Nephron (organoid): Measurements from ENCODE around the gene DCPS.
"Not testable (repeated sequence)": the region's sequence is repeated elsewhere in the genome, so short reads cannot be mapped to it uniquely, and the experiment has no call there.

ENCODE experiments used
- H3K27ac Mint-ChIP-seq, 3 experiments: 2 replicates each; pipeline ENCODE4 v1.8.0; 2020; ENCODE audit warnings: mixed read lengths in 3 of 3, mild to moderate bottlenecking in 2 of 3, moderate library complexity in 1 of 3
- H3K27me3 Mint-ChIP-seq: 2 replicates; pipeline ENCODE4 v1.8.0; 2021; ENCODE audit warnings: low read depth, mild to moderate bottlenecking, moderate library complexity, mixed read lengths
- H3K36me3 Mint-ChIP-seq: 2 replicates; pipeline ENCODE4 v1.8.0; 2020; ENCODE audit warnings: low read depth, mixed read lengths
- H3K4me1 Mint-ChIP-seq: 2 replicates; pipeline ENCODE4 v1.8.0; 2020; ENCODE audit warnings: mixed read lengths
- H3K4me3 Mint-ChIP-seq, 3 experiments: 2 replicates each; pipeline ENCODE4 v1.8.0; 2020; ENCODE audit warnings: mild to moderate bottlenecking in 3 of 3, mixed read lengths in 3 of 3, moderate library complexity in 2 of 3
- H3K9me3 Mint-ChIP-seq: 2 replicates; pipeline ENCODE4 v1.8.0; 2020; ENCODE audit warnings: mixed read lengths
- TF ChIP-seq, protein P1 (sequence below), 3 experiments: fragments of 200-600 bp; sonication (generic); IDR thresholded peaks; one replicate each; pipeline ENCODE4 v1.5.0; 2021; ENCODE audit warnings: antibody characterized with exemption in 3 of 3; ENCODE audit not compliant: unreplicated experiment in 3 of 3

DCPS gene

DNA sequence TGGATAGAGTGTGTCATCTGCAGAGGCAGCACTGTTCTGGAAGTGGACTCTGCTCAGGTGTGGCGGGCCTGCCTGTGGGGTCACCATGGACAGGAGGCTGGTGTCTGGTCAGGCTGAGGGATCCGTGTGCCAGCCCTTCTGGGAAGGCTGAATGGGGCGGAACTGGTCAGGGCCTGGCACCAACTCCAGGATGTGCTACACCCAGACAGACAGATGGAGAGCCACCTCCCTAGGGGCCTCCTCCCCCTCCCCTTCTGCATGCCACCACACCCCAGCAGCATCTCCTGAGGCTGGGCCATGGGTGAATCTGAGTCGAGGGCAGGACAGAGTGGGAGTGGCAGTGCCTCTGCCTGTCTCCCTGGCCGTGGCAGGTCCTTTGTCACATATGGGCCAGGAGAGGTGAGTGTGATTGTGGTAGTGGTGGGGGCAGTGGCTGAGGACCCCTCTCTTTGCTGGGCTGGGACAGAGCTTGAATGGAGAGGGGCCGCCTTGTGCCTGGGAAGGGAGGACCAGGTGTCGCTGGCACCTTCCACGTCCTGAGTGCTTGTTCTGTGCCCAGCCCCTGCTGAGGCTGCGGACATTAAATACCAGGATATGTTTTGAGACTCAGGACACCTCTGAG, 80.7 kb downstream of the DCPS start:
- H3K9me3 Mint-ChIP-seq = no peaks in the 10 kb centered on the region
- peaks cover 24% of the 10 kb centered on the region for H3K4me1 Mint-ChIP-seq
- TF ChIP-seq, protein P1, sequence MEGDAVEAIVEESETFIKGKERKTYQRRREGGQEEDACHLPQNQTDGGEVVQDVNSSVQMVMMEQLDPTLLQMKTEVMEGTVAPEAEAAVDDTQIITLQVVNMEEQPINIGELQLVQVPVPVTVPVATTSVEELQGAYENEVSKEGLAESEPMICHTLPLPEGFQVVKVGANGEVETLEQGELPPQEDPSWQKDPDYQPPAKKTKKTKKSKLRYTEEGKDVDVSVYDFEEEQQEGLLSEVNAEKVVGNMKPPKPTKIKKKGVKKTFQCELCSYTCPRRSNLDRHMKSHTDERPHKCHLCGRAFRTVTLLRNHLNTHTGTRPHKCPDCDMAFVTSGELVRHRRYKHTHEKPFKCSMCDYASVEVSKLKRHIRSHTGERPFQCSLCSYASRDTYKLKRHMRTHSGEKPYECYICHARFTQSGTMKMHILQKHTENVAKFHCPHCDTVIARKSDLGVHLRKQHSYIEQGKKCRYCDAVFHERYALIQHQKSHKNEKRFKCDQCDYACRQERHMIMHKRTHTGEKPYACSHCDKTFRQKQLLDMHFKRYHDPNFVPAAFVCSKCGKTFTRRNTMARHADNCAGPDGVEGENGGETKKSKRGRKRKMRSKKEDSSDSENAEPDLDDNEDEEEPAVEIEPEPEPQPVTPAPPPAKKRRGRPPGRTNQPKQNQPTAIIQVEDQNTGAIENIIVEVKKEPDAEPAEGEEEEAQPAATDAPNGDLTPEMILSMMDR (IDR thresholded peaks at IDR 0.05; ENCODE audit: unreplicated experiment in 3 of 3) = no peak
- no peak overlapping the region for H3K27ac Mint-ChIP-seq
- H3K4me3 Mint-ChIP-seq = no peak overlapping the region
- H3K27me3 Mint-ChIP-seq = no peaks in the 10 kb centered on the region
- H3K36me3 Mint-ChIP-seq = no peaks in the 10 kb centered on the region

DNA sequence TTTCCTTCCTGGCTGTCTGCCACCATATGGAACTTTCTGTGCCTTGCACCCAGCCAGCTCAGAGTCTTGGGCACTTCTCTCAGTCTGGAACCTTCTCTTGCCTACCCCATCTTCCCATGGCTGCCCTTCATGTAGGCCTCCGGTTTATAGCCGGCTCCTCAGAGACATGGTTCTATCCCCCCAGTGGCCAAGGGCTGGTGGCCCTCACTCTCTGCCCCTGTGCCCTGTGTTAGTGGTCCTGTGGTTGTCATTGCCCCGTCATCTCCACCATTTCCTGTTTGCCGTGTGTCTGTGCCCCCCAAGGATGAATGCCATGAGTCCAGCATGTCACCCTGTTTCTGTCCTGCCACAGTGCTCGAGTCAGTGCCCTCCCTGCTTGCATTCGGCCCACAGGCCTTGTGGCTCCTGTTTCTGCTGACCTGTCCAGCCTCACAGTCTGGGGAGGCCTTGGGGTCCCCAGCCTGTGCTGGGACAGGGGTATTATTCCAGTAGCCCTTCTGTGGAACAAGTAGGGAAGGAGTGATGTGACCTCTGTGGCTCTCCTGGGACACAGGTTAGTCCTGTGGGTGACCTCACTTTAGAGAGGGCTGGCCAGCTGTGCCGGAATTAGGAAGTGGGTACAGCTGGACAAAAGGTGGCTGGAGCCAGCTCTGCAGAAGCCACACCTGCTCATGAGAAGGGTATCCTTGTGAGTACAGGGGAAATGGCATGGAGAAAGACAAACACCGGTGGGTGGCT, 82.3 kb downstream of the DCPS start:
- TF ChIP-seq, protein P1 (IDR thresholded peaks at IDR 0.05; ENCODE audit: unreplicated experiment in 3 of 3) = no peak
- Mint-ChIP-seq H3K4me3 (no peak overlapping the region), H3K9me3 (no peaks in the 10 kb centered on the region), H3K27ac (no peak overlapping the region), H3K27me3 (no peaks in the 10 kb centered on the region), H3K4me1 (peaks cover 31% of the 10 kb centered on the region), H3K36me3 (no peaks in the 10 kb centered on the region)

DNA sequence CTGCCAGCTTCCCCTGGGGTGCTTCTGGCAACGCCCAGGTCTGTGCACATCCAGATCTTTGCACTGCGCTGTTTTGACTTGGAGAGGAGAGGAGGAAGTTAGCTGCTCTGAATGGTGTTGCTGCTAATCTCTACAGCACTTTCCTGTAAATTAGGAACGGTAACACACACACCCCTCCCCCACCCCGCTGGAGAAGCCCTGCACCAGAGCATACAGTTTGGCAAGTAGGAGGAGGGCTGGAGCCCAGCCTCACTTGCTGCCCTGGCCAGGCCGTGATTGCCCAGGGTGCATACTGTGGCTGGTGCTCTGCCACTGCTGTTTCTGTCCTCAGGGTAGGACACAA, 82.8 kb downstream of the DCPS start:
- H3K27me3 Mint-ChIP-seq, H3K36me3 Mint-ChIP-seq, H3K9me3 Mint-ChIP-seq, H3K27ac Mint-ChIP-seq, H3K4me3 Mint-ChIP-seq: not testable (repeated sequence)
- H3K4me1 Mint-ChIP-seq = peaks cover 36% of the 10 kb centered on the region

DNA sequence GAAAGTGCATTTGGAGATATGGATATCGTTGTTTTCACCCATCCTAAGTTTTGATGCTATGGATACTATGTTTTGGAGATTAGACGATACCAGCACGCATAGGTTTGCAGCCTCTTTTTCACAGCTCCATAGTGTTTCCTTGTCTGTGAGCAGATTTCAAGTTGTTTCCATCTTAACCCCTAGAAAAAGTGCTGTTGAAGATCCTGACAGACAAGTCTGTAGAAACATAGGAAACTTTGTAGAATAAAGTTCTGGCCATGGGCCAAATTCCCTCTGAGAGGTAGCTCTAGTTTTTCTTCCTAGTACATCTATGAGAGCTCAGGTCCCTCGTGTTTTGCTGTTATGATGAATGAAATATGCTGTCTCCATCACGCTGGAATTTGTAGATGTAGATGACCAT, 84.0 kb downstream of the DCPS start:
- Mint-ChIP-seq H3K27me3 (no peaks in the 10 kb centered on the region), H3K4me1 (peaks cover 48% of the 10 kb centered on the region), H3K27ac (peak overlapping the region in 1 of 3 experiments; percentile 38), H3K4me3 (no peak overlapping the region), H3K9me3 (no peaks in the 10 kb centered on the region), H3K36me3 (no peaks in the 10 kb centered on the region)
- TF ChIP-seq, protein P1 (IDR thresholded peaks at IDR 0.05; ENCODE audit: unreplicated experiment in 3 of 3) = no peak

DNA sequence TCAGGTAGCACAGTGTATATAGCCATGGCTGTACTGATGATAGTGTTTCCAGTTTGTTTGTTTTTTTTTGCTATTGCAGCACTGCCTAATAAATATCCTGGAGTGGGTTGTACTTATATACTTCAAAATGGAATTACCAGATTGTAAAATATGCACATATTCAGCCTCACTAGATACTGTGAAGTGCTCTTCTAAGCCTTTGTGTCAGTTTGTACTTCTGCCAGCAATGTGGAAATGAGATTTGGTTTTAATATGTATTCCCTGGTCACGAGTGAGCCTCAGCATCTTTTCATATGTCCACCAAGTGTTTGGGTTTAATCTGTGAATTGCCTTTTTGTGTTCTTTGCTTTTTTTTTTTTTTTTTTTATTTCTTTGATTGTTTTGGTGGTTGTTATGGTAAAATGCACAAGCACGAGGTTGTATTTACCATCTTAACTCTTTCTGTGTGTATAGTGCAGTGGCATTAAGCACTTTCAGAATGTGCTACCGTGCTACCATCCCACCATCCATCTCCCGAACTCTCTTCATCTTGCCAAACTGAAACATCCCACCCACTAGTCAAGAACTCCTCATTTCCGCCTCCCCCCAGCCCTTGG, 86.5 kb downstream of the DCPS start:
- Mint-ChIP-seq H3K4me3 (no peak overlapping the region), H3K9me3 (no peaks in the 10 kb centered on the region)
- TF ChIP-seq, protein P1 (IDR thresholded peaks at IDR 0.05; ENCODE audit: unreplicated experiment in 3 of 3) = no peak

DNA sequence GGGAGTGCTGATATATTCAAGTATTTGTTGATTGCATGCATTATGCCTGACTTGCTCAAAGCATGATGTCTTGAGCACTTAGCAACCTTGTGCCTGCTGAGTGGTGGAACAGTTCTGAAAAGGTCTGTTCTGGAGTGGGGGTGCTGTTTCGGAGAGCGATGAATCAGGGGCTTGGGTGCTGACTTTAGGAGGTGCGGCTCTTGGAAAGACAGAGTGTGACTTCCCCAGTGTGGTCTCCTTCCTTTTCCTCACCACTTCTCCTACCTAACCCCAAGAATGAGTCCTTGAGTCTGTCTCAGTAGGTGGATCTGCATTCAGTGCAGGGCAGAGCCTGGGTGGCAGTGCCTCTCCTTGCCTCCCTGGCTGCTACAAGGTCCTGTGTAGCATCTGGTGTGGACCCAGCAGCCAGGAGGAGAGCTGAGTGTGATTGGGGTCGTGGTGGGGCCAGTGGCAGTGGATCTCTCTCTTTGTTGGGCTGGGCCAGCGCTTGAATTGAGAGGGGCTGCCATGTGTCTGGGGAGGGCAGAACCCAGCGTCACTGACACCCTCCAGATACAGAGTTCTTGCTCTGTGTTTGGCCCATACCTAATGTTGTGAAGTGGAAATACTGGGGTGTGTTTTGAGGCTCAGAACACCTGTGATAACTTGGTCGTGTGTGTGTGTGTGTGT, 87.6 kb downstream of the DCPS start:
- H3K4me3 Mint-ChIP-seq = no peak overlapping the region
- H3K36me3 Mint-ChIP-seq = no peaks in the 10 kb centered on the region
- H3K4me1 Mint-ChIP-seq = peaks cover 64% of the 10 kb centered on the region
- no peaks in the 10 kb centered on the region for H3K9me3 Mint-ChIP-seq
- peak overlapping the region in 2 of 3 experiments; percentile 16 to 86 for H3K27ac Mint-ChIP-seq
- H3K27me3 Mint-ChIP-seq = no peaks in the 10 kb centered on the region
- TF ChIP-seq, protein P1 (IDR thresholded peaks at IDR 0.05; ENCODE audit: unreplicated experiment in 3 of 3) = no peak

More for the DNA sequence above, 86.5 kb downstream of the DCPS start:
- Mint-ChIP-seq H3K4me1 (peaks cover 60% of the 10 kb centered on the region), H3K27ac (no peak overlapping the region), H3K27me3 (no peaks in the 10 kb centered on the region), H3K36me3 (no peaks in the 10 kb centered on the region)
